HG02943 (cell line): ENCODE data around the gene FAM229A.

Experiments used
- ATAC-seq: cut with Tn5 transposase; IDR thresholded peaks from one replicate; pipeline ENCODE4 v1.9.1; 2021; ENCODE audit warnings: mild to moderate bottlenecking, low read depth, moderate library complexity; ENCODE audit not compliant: unreplicated experiment

The FAM229A gene

DNA sequence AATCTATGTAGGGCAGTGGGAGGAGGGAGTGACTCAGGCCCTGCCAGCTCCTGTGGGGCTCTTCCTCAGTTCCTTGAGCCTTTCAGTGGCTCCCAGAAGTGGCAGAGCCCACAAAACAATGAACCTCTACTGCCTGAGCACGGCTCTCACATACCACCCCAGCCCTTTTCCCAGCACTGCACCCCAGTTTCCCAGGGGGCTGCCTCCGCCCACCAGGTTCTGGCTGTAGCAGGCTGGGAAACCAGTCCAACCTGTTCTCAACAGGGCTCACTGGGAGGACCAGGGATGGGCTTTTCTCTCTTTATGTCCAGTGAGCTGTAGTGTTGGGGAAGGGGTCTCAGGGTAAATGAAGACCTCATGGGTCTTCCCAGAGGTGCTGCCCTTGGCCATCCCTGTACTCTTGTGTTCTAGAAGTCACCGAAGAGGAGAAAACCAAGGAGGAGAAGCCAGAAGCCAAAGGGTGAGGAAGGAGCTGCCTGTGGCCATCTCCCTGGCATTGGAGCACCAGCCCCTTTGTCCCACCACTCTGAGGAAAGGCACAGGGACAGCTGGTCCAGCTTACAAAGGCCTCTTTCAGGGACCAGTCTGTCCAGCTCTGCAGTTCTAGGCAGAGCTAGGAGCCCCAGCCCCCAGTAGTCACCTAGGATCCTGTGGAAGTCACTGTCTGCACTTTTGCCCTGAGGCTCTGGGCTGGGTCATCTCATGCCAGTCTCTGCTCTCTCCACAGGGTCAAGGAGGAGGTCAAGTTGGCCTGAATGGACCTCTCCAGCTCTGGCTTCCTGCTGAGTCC lies 29.8 kb downstream of the FAM229A start:
- no peak for ATAC-seq

GRCh38 chr1:32331549-32331948 lies 30.7 kb downstream of the FAM229A start:
- ATAC-seq = no peak

GRCh38 chr1:32330558-32331151 lies 31.6 kb downstream of the FAM229A start:
- no peak for ATAC-seq

GRCh38 chr1:32329931-32330466 lies 32.3 kb downstream of the FAM229A start:
- no peak for ATAC-seq

DNA sequence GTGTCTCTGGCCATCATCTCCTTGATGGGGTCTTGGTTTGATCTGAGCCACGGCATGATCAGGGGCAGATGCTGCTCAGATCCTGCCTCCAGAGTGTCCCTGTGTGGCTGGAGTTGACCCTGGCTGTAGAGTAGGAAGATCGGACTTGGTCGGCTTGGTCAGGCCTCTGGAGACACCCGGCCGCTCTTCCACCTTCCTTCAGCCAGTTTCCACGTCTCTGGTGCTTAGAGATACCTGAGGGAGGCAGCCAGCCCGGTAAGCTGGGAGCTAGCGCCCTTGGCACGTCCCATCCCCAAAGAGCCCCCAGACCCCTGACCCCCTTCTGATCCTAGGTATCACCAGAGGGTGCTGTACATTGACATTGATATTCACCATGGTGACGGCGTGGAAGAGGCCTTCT lies 35.1 kb downstream of the FAM229A start:
- no peak for ATAC-seq

GRCh38 chr1:32321712-32322291 lies 40.5 kb downstream of the FAM229A start:
- ATAC-seq = no peak

GRCh38 chr1:32318127-32318869 lies 44.0 kb downstream of the FAM229A start:
- no peak for ATAC-seq

- no peak for ATAC-seq
These were observed 45.4 kb downstream of the FAM229A start for GRCh38 chr1:32316903-32317277.

DNA sequence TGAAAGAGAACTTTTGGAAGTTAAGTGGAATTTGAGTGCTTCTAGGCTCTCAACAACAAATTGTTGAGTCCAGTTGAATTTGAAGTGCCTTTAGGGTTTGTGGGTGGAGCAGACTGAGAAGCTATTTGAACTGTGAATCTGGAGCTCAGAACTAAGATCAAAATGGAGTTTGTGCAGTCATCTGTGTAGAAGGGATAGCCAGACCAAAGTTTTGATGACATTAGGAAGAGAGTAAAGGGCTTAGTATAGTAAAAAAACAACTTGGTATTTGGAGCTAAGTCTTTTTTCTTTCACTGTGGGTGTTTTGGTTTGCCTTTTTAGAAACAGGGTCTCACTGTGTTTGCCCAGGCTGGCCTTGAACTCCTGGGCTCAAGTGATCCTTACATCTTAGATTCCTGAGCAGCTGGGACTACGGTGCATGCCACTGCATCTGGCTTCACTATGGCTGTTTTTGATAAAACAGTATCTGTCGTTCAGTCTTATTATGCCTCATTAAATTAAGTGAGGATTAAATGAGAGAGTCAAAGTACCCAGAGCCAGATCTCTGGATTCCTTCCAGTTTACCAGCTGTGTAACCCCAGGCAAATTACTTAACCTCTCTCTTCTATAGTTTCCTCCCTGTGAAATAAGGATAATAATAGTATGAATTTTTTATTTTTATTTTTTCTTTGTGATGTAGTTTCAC lies 50.4 kb downstream of the FAM229A start:
- no peak for ATAC-seq
